Endothelial cell of umbilical vein (primary cell): ENCODE measurements around the gene GSE1. TPM values are rescaled to one million over a fixed set of nuclear protein-coding genes. Genes with fewer than 3 reads are reported as not detected.

ENCODE experiments used
- BruUV-seq: library from RNA; stranded (reverse); fragments of 400-500 nt; replicated peaks from 2 replicates; lab custom pipeline; 2021; lab: Mats Ljungman, UMichigan
- CTCF ChIA-PET: fragments of 300-600, 350-600 bp; sonication (Branson Sonifier 250); formaldehyde crosslinking; loops from one replicate; lab custom pipeline; 2021; ENCODE audit warnings: antibody characterized with exemption, inconsistent platforms; lab: Charles Lee
- POLR2A ChIA-PET: fragments of 300-600, 350-600 bp; sonication (Branson Sonifier 250); formaldehyde crosslinking; loops from one replicate; lab custom pipeline; 2021; ENCODE audit warnings: antibody characterized with exemption, inconsistent platforms; lab: Charles Lee
- DNase-seq: peaks from one replicate; pipeline ENCODE4 v3.0.0-alpha.2; 2011; ENCODE audit warnings: low read depth, low spot score
- FAIRE-seq: peaks from 2 replicates; lab custom pipeline; 2011; peaks lifted over from hg19 to GRCh38; lab: Jason Lieb, UNC
- H2AFZ ChIP-seq: 2 replicates; pipeline ENCODE4 v1.6.0; 2012; ENCODE audit warnings: low read depth, low read length, control low read depth, inconsistent platforms
- H3K27ac ChIP-seq: 2 replicates; pipeline ENCODE4 v1.5.1; 2011; ENCODE audit warnings: low read depth, mild to moderate bottlenecking, control low read depth, low read length, moderate library complexity; ENCODE audit not compliant: insufficient read depth
- H3K27me3 ChIP-seq, 2 experiments: 2 replicates each; pipeline versions ENCODE4 v1.6.0 to v1.6.1; 2011; ENCODE audit warnings: low read length in 2 of 2, mixed read lengths in 1 of 2; ENCODE audit not compliant: control insufficient read depth in 2 of 2, insufficient read depth in 2 of 2
- H3K36me3 ChIP-seq, 2 experiments: 2 replicates in 1 of 2; 3 replicates in 1 of 2; pipeline ENCODE4 v1.5.1; 2011; ENCODE audit warnings: low read length in 2 of 2, mild to moderate bottlenecking in 1 of 2, moderate library complexity in 1 of 2; ENCODE audit not compliant: control insufficient read depth in 2 of 2, insufficient read depth in 2 of 2; ENCODE audit errors: extremely low read depth in 1 of 2
- H3K4me1 ChIP-seq: 3 replicates; pipeline ENCODE4 v1.5.1; 2011; ENCODE audit warnings: mild to moderate bottlenecking, low read length; ENCODE audit not compliant: control insufficient read depth, insufficient read depth; ENCODE audit errors: extremely low read depth
- H3K4me2 ChIP-seq: 2 replicates; pipeline ENCODE4 v1.6.1; 2011; ENCODE audit warnings: low read length, control low read depth, mixed read lengths; ENCODE audit not compliant: insufficient read depth
- H3K4me3 ChIP-seq, 3 experiments: fragments of 200-600 bp in 1 of 3; sonication (generic), shearing (Covaris generic) in 1 of 3; replicated peaks in 1 of 3; 2 replicates each; pipeline ENCODE4 v1.5.1; 2011 to 2016; ENCODE audit warnings: control low read depth in 3 of 3, low read length in 3 of 3, mild to moderate bottlenecking in 2 of 3, inconsistent platforms in 1 of 3, low read depth in 1 of 3, moderate library complexity in 1 of 3; ENCODE audit not compliant: insufficient read depth in 1 of 3
- H3K79me2 ChIP-seq: 2 replicates; pipeline ENCODE4 v1.6.0; 2012; ENCODE audit warnings: low read length, inconsistent platforms; ENCODE audit not compliant: control insufficient read depth, insufficient read depth
- H3K9ac ChIP-seq: replicated peaks from 2 replicates; pipeline ENCODE3; 2011; ENCODE audit warnings: low read length, control low read depth; ENCODE audit not compliant: insufficient read depth; ENCODE audit errors: extremely low read depth
- H3K9me1 ChIP-seq: replicated peaks from 3 replicates; pipeline ENCODE4 v1.6.0; 2011; ENCODE audit warnings: mild to moderate bottlenecking, low read length; ENCODE audit not compliant: control insufficient read depth, insufficient read depth; ENCODE audit errors: extremely low read depth
- H3K9me3 ChIP-seq: replicated peaks from 2 replicates; pipeline ENCODE4 v1.5.1; 2012; ENCODE audit warnings: low read length, inconsistent platforms; ENCODE audit not compliant: control insufficient read depth, insufficient read depth
- H4K20me1 ChIP-seq: replicated peaks from 2 replicates; pipeline ENCODE3; 2011; ENCODE audit warnings: mild to moderate bottlenecking, low read length; ENCODE audit not compliant: control insufficient read depth, insufficient read depth; ENCODE audit errors: extremely low read depth
- EZH2 ChIP-seq: IDR thresholded peaks from 2 replicates; pipeline ENCODE4 v1.6.1; 2012; ENCODE audit warnings: borderline replicate concordance, low read depth, mild to moderate bottlenecking, moderate library complexity, low read length, inconsistent platforms; ENCODE audit not compliant: severe bottlenecking
- FOS ChIP-seq: IDR thresholded peaks from 2 replicates; pipeline ENCODE4 v1.6.1; 2011; ENCODE audit warnings: mild to moderate bottlenecking, low read length, moderate library complexity, borderline replicate concordance; ENCODE audit not compliant: insufficient read depth
- GATA2 ChIP-seq: IDR thresholded peaks from 2 replicates; pipeline ENCODE4 v1.7.0; 2011; ENCODE audit warnings: low read depth, mild to moderate bottlenecking, moderate library complexity, mixed read lengths, low read length; ENCODE audit not compliant: insufficient read length, insufficient read depth
- JUN ChIP-seq: IDR thresholded peaks from 2 replicates; pipeline ENCODE4 v1.6.1; 2011; ENCODE audit warnings: borderline replicate concordance, low read depth; ENCODE audit not compliant: insufficient read length, insufficient read depth
- MYC ChIP-seq: IDR thresholded peaks from one replicate; pipeline ENCODE4 v1.6.1; 2011; ENCODE audit warnings: mild to moderate bottlenecking, low read depth, low read length
- POLR2A ChIP-seq: IDR thresholded peaks from 2 replicates; pipeline ENCODE4 v1.6.1; 2012; ENCODE audit warnings: low read depth, mild to moderate bottlenecking, control low read depth, low read length
- POLR2AphosphoS5 ChIP-seq: IDR thresholded peaks from 2 replicates; pipeline ENCODE4 v1.6.1; 2012; ENCODE audit warnings: low read depth, mild to moderate bottlenecking, control low read depth, low read length, moderate library complexity; ENCODE audit not compliant: insufficient read depth
- dilution Hi-C: fragments of 300-500 bp; cut with MboI; formaldehyde crosslinking; loops from one replicate; pipeline ENCODE4 v1.15.0; 2019; ENCODE audit warnings: low sequenced_read_pairs; ENCODE audit not compliant: extremely low pct_ligation_motif_present
- intact Hi-C: fragments of 100-400 bp; cut with micrococcal nuclease; formaldehyde crosslinking; loops from one replicate; pipeline ENCODE4 v1.10.0; 2022
- polyA plus RNA-seq, 4 experiments: library from polyadenylated mRNA; depleted of rRNA in 3 of 4; stranded (reverse) in 3 of 4; unstranded in 1 of 4; fragments of >200 nt; gene quantifications; 2 replicates each; pipeline versions ENCODE4 v1.2.1 to v1.2.3, GENCODE V29; 2011 to 2012; ENCODE audit warnings: missing spikeins in 1 of 4
- total RNA-seq: library from RNA; stranded (reverse); gene quantifications from 2 replicates; pipeline ENCODE4 v1.2.3, GENCODE V29; 2021
- TF ChIP-seq, protein P1 (sequence below), 2 donors: IDR thresholded peaks; 1 replicate in 1 of 2; 2 replicates in 1 of 2; pipeline ENCODE4 v1.5.1; 2011; ENCODE audit warnings: low read length in 2 of 2, mild to moderate bottlenecking in 2 of 2, moderate library complexity in 2 of 2, control low read depth in 1 of 2, inconsistent platforms in 1 of 2, low read depth in 1 of 2; ENCODE audit not compliant: insufficient read depth in 1 of 2; ENCODE audit errors: extremely low read depth in 1 of 2
- TF ChIP-seq, protein P2 (sequence below): IDR thresholded peaks from 2 replicates; pipeline ENCODE4 v1.6.1; 2011; ENCODE audit not compliant: insufficient read depth, insufficient read length

Gene GSE1
- total and polyA plus RNA-seq, 2 donors (not counting 3 experiments of a cell fraction or from before 2014, with no cell fraction given), result 4.2 to 18.3 TPM

DNA sequence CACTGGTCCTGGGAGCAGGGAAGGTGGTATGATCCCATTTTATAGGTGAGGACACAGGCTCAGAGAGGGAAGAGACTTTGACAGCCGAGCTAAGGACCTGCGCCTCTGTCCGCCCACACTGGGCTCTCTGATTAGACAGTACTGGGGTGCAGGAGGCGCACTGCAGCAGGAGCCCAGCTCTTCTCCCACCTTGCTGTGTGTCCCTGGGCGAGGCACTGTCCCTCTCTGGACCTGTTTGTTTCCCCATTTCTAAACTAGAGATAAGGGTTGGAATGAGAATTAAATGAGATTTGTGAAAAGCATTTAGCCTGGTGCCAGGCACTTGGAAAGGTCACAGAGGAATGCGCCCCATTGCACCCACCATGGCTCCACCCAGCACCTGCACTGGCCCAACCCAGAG, 95.2 kb downstream of the GSE1 start:
- intact Hi-C loops, result no loop called here
- CTCF ChIA-PET, result interaction anchor here (1.5 kb wide), 1 partner anchor 9 kb away, joined by 4 read pairs; no protein-coding TSS in a partner anchor
- dilution Hi-C loops, result no loop called here

DNA sequence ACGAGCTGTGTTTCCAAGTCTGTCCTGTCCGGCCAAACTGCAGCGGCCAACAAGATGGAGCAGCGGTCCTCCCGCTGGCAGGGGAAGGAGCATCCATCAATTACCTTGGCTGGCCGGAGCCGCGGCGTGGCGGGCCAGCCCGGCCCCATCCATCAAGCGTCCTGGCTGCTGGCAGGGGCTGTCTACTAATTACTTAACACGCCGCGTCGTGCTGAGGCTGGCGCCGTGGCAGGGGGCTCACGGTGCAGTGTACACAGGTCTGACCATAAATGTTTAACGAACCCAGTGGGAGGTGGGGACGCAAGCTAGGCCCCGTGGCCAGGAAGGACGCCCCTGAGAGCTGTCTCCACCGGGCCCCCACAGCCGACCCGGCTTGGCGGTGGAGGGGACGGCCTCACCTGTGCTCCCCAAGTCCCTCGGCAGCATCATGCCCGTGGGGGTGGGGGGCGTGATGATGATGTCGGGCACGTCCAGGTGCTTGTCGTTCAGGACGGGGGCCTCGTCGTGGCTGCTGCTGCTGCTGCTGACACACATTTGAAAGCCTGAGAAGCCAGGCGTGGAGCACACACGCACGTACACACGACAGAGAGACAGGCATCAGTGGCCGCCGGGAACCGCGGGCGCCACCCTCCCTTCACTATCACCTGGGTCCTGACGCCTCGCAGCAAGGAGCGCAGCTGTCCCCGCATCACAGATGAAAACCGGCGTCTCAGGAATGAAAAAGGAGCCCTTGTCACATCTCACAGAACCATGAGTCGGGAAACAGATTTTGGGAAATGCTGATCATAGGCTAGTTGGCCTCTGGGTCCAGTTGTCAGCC, 96.9 kb downstream of the GSE1 start:
- no TSS peak for BruUV-seq
- intact Hi-C loops, result no loop called here

More for the DNA sequence above, 95.2 kb downstream of the GSE1 start:
- no TSS peak for BruUV-seq
- no peak overlapping the region for H3K4me3 ChIP-seq
- H3K79me2 ChIP-seq, result no peaks in the 10 kb centered on the region
- H4K20me1 ChIP-seq, result no peaks in the 10 kb centered on the region
- H3K9ac ChIP-seq, result no peak overlapping the region
- H3K9me3 ChIP-seq, result no peaks in the 10 kb centered on the region
- no peak for DNase-seq
- H2AFZ ChIP-seq, result no peak overlapping the region
- POLR2A ChIA-PET, result no interaction called here
- no peak overlapping the region for H3K27ac ChIP-seq
- no peaks in the 10 kb centered on the region for H3K4me1 ChIP-seq
- no peak for FAIRE-seq
- no peak for TF ChIP-seq FOS
- TF ChIP-seq JUN, result no peak
- TF ChIP-seq EZH2, result no peak
- no peaks in the 10 kb centered on the region for H3K27me3 ChIP-seq
- no peaks in the 10 kb centered on the region for H3K36me3 ChIP-seq
- H3K4me2 ChIP-seq, result no peak overlapping the region
- no peaks in the 10 kb centered on the region for H3K9me1 ChIP-seq

More for the DNA sequence above, 96.9 kb downstream of the GSE1 start:
- H3K9ac ChIP-seq, result no peak overlapping the region
- H3K4me1 ChIP-seq, result no peaks in the 10 kb centered on the region
- POLR2A ChIA-PET, result no interaction called here
- H4K20me1 ChIP-seq, result no peaks in the 10 kb centered on the region
- FAIRE-seq (no peak), DNase-seq (no peak)
- H3K27ac ChIP-seq, result no peak overlapping the region
- no peaks in the 10 kb centered on the region for H3K9me1 ChIP-seq
- CTCF ChIA-PET, result interaction anchor here (0.9 to 1.7 kb wide), 3 partner anchors 7 to 10 kb away, joined by 3 to 5 read pairs (median 4); no protein-coding TSS in a partner anchor
- no peak overlapping the region for H3K4me3 ChIP-seq
- dilution Hi-C loops, result no loop called here
- no peaks in the 10 kb centered on the region for H3K36me3 ChIP-seq
- H3K4me2 ChIP-seq, result no peak overlapping the region
- no peak for TF ChIP-seq FOS
- no peak for TF ChIP-seq JUN
- TF ChIP-seq GATA2, result no peak
- no peak for TF ChIP-seq MYC
- no peak for TF ChIP-seq POLR2AphosphoS5
- TF ChIP-seq, protein P1, sequence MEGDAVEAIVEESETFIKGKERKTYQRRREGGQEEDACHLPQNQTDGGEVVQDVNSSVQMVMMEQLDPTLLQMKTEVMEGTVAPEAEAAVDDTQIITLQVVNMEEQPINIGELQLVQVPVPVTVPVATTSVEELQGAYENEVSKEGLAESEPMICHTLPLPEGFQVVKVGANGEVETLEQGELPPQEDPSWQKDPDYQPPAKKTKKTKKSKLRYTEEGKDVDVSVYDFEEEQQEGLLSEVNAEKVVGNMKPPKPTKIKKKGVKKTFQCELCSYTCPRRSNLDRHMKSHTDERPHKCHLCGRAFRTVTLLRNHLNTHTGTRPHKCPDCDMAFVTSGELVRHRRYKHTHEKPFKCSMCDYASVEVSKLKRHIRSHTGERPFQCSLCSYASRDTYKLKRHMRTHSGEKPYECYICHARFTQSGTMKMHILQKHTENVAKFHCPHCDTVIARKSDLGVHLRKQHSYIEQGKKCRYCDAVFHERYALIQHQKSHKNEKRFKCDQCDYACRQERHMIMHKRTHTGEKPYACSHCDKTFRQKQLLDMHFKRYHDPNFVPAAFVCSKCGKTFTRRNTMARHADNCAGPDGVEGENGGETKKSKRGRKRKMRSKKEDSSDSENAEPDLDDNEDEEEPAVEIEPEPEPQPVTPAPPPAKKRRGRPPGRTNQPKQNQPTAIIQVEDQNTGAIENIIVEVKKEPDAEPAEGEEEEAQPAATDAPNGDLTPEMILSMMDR (IDR thresholded peaks at IDR 0.05; ENCODE audit: extremely low read depth in 1 of 2, insufficient read depth in 1 of 2, low read depth in 1 of 2, low read length in 2 of 2), result no peak
- TF ChIP-seq EZH2, result no peak
- TF ChIP-seq POLR2A, result no peak
- TF ChIP-seq, protein P2, sequence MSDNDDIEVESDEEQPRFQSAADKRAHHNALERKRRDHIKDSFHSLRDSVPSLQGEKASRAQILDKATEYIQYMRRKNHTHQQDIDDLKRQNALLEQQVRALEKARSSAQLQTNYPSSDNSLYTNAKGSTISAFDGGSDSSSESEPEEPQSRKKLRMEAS, result no peak
- no peaks in the 10 kb centered on the region for H3K79me2 ChIP-seq
- no peak overlapping the region for H2AFZ ChIP-seq
- no peaks in the 10 kb centered on the region for H3K27me3 ChIP-seq
- no peaks in the 10 kb centered on the region for H3K9me3 ChIP-seq
